ENCODE data around the gene IPO7. TPM values are rescaled to one million over a fixed set of nuclear protein-coding genes. Genes with fewer than 3 reads are reported as not detected.
"Not testable (repeated sequence)": the region's sequence is repeated elsewhere in the genome, so short reads cannot be mapped to it uniquely, and the experiment has no call there.

The IPO7 gene
- polyA plus RNA-seq, 1 experiment = 35.2 TPM

DNA sequence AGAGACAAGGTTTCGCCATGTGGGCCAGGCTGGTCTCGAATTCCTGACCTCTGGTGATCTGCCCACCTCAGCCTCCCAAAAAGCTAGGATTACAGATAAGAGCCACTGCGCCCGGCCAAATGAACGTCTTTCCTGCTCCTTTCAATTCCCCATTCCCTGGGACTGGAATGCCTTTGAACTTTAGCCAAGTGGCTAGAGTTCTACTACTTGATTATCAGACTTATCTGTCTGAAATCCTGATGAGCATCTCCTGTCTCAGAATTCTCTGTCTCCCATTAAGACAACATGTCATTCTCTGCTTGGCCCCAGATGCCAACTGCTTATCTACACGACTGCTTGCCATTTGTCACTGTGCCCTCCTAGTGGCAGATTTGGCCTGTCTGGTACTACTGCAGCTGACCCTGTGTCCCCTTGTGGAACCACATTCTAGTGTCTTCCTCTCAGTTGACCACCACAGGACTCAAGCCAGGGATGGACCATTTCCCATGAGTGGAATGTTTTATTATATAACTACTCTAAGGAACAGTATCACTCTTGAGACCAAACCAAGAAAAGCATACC is 33.1 kb upstream of the IPO7 start:
- Histone ChIP-seq H3K4me3 (ENCODE audit: low read depth, low read length) (no peak overlapping the region), H3K36me3 (ENCODE audit: control insufficient read depth, insufficient read depth, low read length) (no peaks in the 10 kb centered on the region), H3K27me3 (ENCODE audit: control insufficient read depth, insufficient read depth, low read length) (no peaks in the 10 kb centered on the region)
- CTCF ChIA-PET = no interaction called here
- TF ChIP-seq, protein P1, sequence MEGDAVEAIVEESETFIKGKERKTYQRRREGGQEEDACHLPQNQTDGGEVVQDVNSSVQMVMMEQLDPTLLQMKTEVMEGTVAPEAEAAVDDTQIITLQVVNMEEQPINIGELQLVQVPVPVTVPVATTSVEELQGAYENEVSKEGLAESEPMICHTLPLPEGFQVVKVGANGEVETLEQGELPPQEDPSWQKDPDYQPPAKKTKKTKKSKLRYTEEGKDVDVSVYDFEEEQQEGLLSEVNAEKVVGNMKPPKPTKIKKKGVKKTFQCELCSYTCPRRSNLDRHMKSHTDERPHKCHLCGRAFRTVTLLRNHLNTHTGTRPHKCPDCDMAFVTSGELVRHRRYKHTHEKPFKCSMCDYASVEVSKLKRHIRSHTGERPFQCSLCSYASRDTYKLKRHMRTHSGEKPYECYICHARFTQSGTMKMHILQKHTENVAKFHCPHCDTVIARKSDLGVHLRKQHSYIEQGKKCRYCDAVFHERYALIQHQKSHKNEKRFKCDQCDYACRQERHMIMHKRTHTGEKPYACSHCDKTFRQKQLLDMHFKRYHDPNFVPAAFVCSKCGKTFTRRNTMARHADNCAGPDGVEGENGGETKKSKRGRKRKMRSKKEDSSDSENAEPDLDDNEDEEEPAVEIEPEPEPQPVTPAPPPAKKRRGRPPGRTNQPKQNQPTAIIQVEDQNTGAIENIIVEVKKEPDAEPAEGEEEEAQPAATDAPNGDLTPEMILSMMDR (IDR thresholded peaks at IDR 0.05; ENCODE audit: insufficient read depth, low read depth, low read length) = no peak
- POLR2A ChIA-PET = no interaction called here
- DNase-seq (ENCODE audit: low read depth) = no peak

DNA sequence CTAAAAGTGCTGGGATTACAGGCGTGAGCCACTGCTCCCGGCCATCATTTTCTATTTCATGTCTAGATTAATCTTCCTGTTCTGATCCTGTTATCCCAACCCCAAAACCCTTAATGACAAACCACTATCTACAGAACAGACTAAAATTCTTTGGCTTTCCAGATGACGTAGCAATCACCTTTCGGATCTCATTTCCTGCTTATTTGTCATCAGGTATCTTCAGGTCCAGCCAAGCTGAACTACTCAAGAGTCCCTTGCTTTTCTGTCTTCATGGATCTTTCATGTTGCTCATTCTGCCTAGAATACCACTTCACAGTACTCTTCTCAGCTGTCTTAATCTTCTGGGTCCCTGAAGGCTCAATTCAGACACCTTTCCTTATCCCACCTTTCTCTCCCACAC is 27.4 kb upstream of the IPO7 start:
- ChIA-PET POLR2A (no interaction called here), CTCF (no interaction called here)
- TF ChIP-seq, protein P1 (IDR thresholded peaks at IDR 0.05; ENCODE audit: insufficient read depth, low read depth, low read length) = no peak

DNA sequence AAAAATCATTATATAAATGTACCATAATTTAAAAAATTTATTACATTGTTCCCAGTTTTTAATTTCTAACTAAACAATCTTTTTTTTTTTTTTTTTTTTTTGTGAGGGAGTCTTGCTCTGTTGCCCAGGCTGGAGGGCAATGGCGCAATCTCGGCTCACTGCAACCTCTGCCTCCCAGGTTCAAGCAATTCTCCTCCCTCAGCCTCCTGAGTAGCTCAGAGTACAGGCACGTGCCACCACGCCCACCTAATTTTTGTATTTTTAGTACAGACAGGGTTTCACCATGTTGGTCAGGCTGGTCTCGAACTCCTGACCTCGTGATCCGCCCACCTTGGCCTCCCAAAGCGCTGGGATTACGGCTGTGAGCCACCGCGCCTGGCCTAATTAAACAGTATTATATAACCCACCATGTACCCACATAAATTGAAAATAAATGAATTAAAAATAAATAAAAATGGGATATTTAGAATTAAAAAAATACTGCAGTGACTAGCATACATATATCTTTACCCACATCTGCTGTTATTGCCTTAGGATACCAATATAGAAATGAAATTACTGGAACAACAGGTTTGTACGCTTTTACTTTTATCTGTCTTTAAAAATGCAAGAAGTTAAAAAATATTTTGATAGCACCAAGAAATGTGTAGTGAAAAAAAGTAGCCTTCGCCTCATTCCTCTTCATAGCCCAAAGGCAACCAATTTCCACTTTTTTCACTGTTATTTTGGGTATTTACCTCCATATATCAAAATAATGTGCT is 23.4 kb upstream of the IPO7 start:
- DNase-seq (ENCODE audit: low read depth); POLR2A ChIA-PET; CTCF ChIA-PET: not testable (repeated sequence)

More for the DNA sequence above, 27.4 kb upstream of the IPO7 start:
- Histone ChIP-seq H3K36me3 (ENCODE audit: control insufficient read depth, insufficient read depth, low read length) (no peaks in the 10 kb centered on the region), H3K4me3 (ENCODE audit: low read depth, low read length) (no peak overlapping the region), H3K27me3 (ENCODE audit: control insufficient read depth, insufficient read depth, low read length) (no peaks in the 10 kb centered on the region)
- no peak for DNase-seq (ENCODE audit: low read depth)

DNA sequence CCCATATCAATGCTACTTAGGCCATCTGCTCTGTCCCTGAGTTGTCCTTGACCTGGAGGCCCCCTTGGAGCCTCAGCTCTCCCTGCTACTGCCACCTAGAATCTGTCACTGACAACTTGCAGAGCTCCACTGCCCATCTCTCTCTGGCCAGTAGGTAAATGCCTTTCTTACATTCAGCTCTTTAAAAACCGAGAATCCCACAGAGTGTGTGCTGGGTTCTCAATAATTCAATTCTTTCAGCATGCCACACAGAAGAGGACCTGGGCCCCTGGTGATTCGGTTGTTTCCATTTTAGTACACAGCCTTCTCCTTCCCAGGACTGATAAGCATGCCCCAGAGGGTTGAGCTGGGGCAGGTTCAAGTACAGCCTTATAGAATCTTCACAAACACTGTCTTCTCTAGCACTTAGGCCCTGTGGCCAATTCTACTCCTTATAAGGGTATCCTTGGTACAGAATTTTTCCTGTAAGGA is 22.0 kb upstream of the IPO7 start:
- ChIA-PET CTCF (no interaction called here), POLR2A (no interaction called here)
- no peak overlapping the region for H3K4me3 ChIP-seq (ENCODE audit: low read depth, low read length)
- H3K36me3 ChIP-seq (ENCODE audit: control insufficient read depth, insufficient read depth, low read length) = no peaks in the 10 kb centered on the region
- H3K27me3 ChIP-seq (ENCODE audit: control insufficient read depth, insufficient read depth, low read length) = no peaks in the 10 kb centered on the region
- no peak for DNase-seq (ENCODE audit: low read depth)
- TF ChIP-seq, protein P1 (IDR thresholded peaks at IDR 0.05; ENCODE audit: insufficient read depth, low read depth, low read length) = no peak

More for the DNA sequence above, 23.4 kb upstream of the IPO7 start:
- not testable (repeated sequence) for H3K36me3 ChIP-seq (ENCODE audit: control insufficient read depth, insufficient read depth, low read length); H3K4me3 ChIP-seq (ENCODE audit: low read depth, low read length); H3K27me3 ChIP-seq (ENCODE audit: control insufficient read depth, insufficient read depth, low read length)

DNA sequence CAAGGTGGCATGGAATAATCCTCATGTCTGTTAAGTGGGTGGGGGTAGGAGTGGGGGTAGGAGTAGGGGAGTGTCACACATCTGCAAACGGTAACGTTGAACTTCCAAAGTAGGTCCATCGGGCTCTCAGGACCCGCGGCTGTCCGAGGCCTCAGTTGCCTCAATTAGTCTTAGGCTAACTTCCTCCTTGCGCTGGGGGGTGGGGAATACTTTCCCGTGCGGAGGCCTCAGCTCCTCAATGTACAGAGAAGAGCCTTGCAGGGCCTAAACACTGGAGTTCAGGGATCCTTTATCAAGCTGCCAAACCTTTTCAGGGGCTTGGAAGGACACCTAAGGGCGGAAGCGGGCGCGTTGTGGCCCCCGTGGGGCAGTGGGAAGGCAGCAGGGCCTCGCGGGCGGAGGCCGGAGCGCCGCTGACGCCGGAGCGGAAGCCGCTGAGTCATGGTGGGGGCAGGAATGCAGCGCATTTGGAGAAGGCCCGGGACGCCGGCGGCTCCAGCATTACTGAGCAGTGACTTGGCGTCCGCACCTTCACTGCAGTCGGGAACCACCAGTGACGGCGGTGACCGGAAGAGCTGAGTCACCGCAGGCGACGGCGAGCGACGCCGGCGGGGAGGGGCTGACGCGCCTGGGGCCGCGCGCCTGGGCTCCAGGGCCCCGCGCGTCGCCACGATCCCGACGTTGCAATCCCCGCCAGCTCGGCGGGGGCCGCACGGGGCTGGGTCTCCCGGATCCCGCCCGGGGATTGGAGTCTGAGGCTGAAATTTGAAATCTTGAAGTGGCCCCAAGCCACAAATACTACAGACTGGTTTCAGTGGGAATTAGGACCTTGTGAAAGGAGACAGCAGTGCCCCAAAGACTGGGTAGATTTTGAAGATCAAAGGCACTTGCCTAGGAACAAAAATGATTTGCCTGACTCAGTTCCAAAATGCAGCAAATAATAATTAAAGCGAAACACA is 20.2 kb upstream of the IPO7 start:
- Histone ChIP-seq H3K27me3 (ENCODE audit: control insufficient read depth, insufficient read depth, low read length) (no peaks in the 10 kb centered on the region), H3K4me3 (ENCODE audit: low read depth, low read length) (peak overlapping the region; percentile 3; the same call in 1 of the 2 replicates), H3K36me3 (ENCODE audit: control insufficient read depth, insufficient read depth, low read length) (no peaks in the 10 kb centered on the region)
- TF ChIP-seq, protein P1 (IDR thresholded peaks at IDR 0.05; ENCODE audit: insufficient read depth, low read depth, low read length) = no peak
- CTCF ChIA-PET = interaction anchor here (0.6 to 1.0 kb wide), 2 partner anchors 81 to 188 kb away, joined by 3 to 4 read pairs; no protein-coding TSS in a partner anchor
- peak; percentile 82 for DNase-seq (ENCODE audit: low read depth)
- POLR2A ChIA-PET = interaction anchor here (1.0 kb wide), 1 partner anchor 21 kb away, joined by 3 read pairs; the partner anchor contains the start of gene IPO7
